DOHH2 (cell line): ENCODE measurements around the gene CYTIP.

Experiments
- H3F3A ChIP-seq: fragments of 200-600 bp; sonication (generic), shearing (Covaris generic); 2 replicates; pipeline ENCODE4 v1.6.0; 2016; ENCODE audit warnings: antibody characterized with exemption, mild to moderate bottlenecking; ENCODE audit not compliant: control insufficient read depth, insufficient read depth
- H3K27ac ChIP-seq: fragments of 200-600 bp; sonication (generic); 2 replicates; pipeline ENCODE4 v1.5.1; 2014; ENCODE audit warnings: low read depth, mild to moderate bottlenecking, low read length, moderate library complexity
- H3K27me3 ChIP-seq: fragments of 200-600 bp; sonication (generic); 2 replicates; pipeline ENCODE4 v1.6.1; 2014; ENCODE audit warnings: mild to moderate bottlenecking, low read length, mixed read lengths; ENCODE audit not compliant: control insufficient read depth
- H3K36me3 ChIP-seq: fragments of 200-600 bp; sonication (generic); 2 replicates; pipeline ENCODE4 v1.6.1; 2014; ENCODE audit warnings: mild to moderate bottlenecking, low read length, moderate library complexity, mixed read lengths; ENCODE audit not compliant: control insufficient read depth
- H3K4me1 ChIP-seq: fragments of 200-600 bp; sonication (generic); 2 replicates; pipeline ENCODE4 v1.6.1; 2014; ENCODE audit warnings: mild to moderate bottlenecking, low read length, mixed read lengths; ENCODE audit not compliant: control insufficient read depth
- H3K4me2 ChIP-seq: fragments of 200-600 bp; sonication (generic); 2 replicates; pipeline ENCODE4 v1.6.0; 2014; ENCODE audit warnings: mild to moderate bottlenecking, low read length, moderate library complexity
- H3K4me3 ChIP-seq: fragments of 200-600 bp; sonication (generic); 2 replicates; pipeline ENCODE4 v1.5.1; 2014; ENCODE audit warnings: mild to moderate bottlenecking, low read length, mixed read lengths
- H3K79me2 ChIP-seq: fragments of 200-600 bp; sonication (generic); 2 replicates; pipeline ENCODE4 v1.6.1; 2014; ENCODE audit warnings: mild to moderate bottlenecking, low read length, mixed read lengths; ENCODE audit not compliant: control insufficient read depth
- H3K9me2 ChIP-seq: fragments of 200-600 bp; sonication (generic); replicated peaks from 2 replicates; pipeline ENCODE4 v1.6.1; 2014; ENCODE audit warnings: mild to moderate bottlenecking, low read length, mixed read lengths; ENCODE audit not compliant: control insufficient read depth
- H3K9me3 ChIP-seq: fragments of 200-600 bp; sonication (generic); 2 replicates; pipeline ENCODE4 v1.6.1; 2014; ENCODE audit warnings: antibody characterized with exemption, low read length, mixed read lengths; ENCODE audit not compliant: control insufficient read depth, insufficient read depth
- H4K20me1 ChIP-seq: fragments of 200-600 bp; sonication (generic); 2 replicates; pipeline ENCODE4 v1.6.0; 2014; ENCODE audit warnings: low read depth, mild to moderate bottlenecking, antibody characterized with exemption, low read length, moderate library complexity; ENCODE audit not compliant: control insufficient read depth, insufficient read depth
- CTCF ChIP-seq: fragments of 200-600 bp; sonication (generic); IDR thresholded peaks from one replicate; pipeline ENCODE4 v1.5.1; 2014; ENCODE audit warnings: antibody characterized with exemption, mild to moderate bottlenecking, low read depth, low read length; ENCODE audit not compliant: poor library complexity, severe bottlenecking
- EZH2phosphoT487 ChIP-seq: fragments of 200-600 bp; sonication (generic); IDR thresholded peaks from 2 replicates; pipeline ENCODE4 v1.6.1; 2017; ENCODE audit warnings: borderline replicate concordance, mild to moderate bottlenecking, antibody characterized with exemption, low read length, moderate library complexity, mixed read lengths

CYTIP gene

GRCh38 chr2:157442191-157442590 is 1.7 kb downstream of the CYTIP start:
- Histone ChIP-seq H3K79me2 (peaks cover 89% of the 10 kb centered on the region), H3K9me2 (no peaks in the 10 kb centered on the region), H3K4me2 (peak overlapping the region; percentile 100), H3K4me1 (peaks cover 51% of the 10 kb centered on the region), H3F3A (peaks cover 21% of the 10 kb centered on the region), H3K4me3 (peak overlapping the region; percentile 85), H3K9me3 (no peaks in the 10 kb centered on the region), H4K20me1 (no peaks in the 10 kb centered on the region), H3K36me3 (peaks cover 73% of the 10 kb centered on the region), H3K27me3 (no peaks in the 10 kb centered on the region; the same call in 1 of the 2 replicates), H3K27ac (peak overlapping the region; percentile 91)
- TF ChIP-seq EZH2phosphoT487 (no peak), CTCF (no peak)

- no peaks in the 10 kb centered on the region; the same call in 1 of the 2 replicates for H3K27me3 ChIP-seq
- H3K4me2 ChIP-seq, result peak overlapping the region; percentile 100
- no peaks in the 10 kb centered on the region for H3K9me3 ChIP-seq
- H3K79me2 ChIP-seq, result peaks cover 98% of the 10 kb centered on the region
- peak overlapping the region; percentile 91 for H3K27ac ChIP-seq
- peaks cover 29% of the 10 kb centered on the region for H3F3A ChIP-seq
- peaks cover 47% of the 10 kb centered on the region for H3K4me1 ChIP-seq
- H3K4me3 ChIP-seq, result peak overlapping the region; percentile 85
- H3K9me2 ChIP-seq, result no peaks in the 10 kb centered on the region
- peaks cover 75% of the 10 kb centered on the region for H3K36me3 ChIP-seq
- no peak for TF ChIP-seq EZH2phosphoT487
- TF ChIP-seq CTCF, result no peak
- H4K20me1 ChIP-seq, result peaks cover under 1% of the 10 kb centered on the region; the same call in 1 of the 2 replicates
These were observed 2.8 kb downstream of the CYTIP start for GRCh38 chr2:157441072-157441454.

- Histone ChIP-seq H3K9me3 (no peaks in the 10 kb centered on the region), H3K4me2 (peak overlapping the region; percentile 100), H3K27me3 (no peaks in the 10 kb centered on the region; the same call in 1 of the 2 replicates), H3F3A (peaks cover 29% of the 10 kb centered on the region), H3K79me2 (peaks cover 98% of the 10 kb centered on the region), H3K36me3 (peaks cover 80% of the 10 kb centered on the region), H4K20me1 (peaks cover 6% of the 10 kb centered on the region; the same call in 1 of the 2 replicates), H3K4me3 (peak overlapping the region; percentile 85), H3K9me2 (no peaks in the 10 kb centered on the region), H3K4me1 (peaks cover 47% of the 10 kb centered on the region), H3K27ac (peak overlapping the region; percentile 91)
- TF ChIP-seq EZH2phosphoT487 (no peak), CTCF (no peak)
These were observed 3.4 kb downstream of the CYTIP start for GRCh38 chr2:157440404-157441071.
